Endodermal cell (in vitro differentiated cells): Measurements from ENCODE around the gene AKAP6. TPM values are rescaled to one million over a fixed set of nuclear protein-coding genes. Genes with fewer than 3 reads are reported as not detected.

Source experiments
- DNase-seq: peaks from one replicate; pipeline ENCODE4 v3.0.0-alpha.2; 2017
- H3K27ac ChIP-seq: 2 replicates; pipeline ENCODE4 v1.5.1; 2013; ENCODE audit warnings: mild to moderate bottlenecking, low read depth, low read length, moderate library complexity
- H3K27me3 ChIP-seq: 2 replicates; pipeline ENCODE4 v1.6.1; 2013; ENCODE audit warnings: mild to moderate bottlenecking, low read length, moderate library complexity; ENCODE audit not compliant: insufficient read depth, control insufficient read depth, poor library complexity, severe bottlenecking
- H3K36me3 ChIP-seq: 2 replicates; pipeline ENCODE4 v1.7.0; 2013; ENCODE audit warnings: mild to moderate bottlenecking, low read length, moderate library complexity; ENCODE audit not compliant: control insufficient read depth, insufficient read depth
- H3K4me1 ChIP-seq: one replicate; pipeline ENCODE4 v1.7.0; 2013; ENCODE audit warnings: low read length; ENCODE audit not compliant: control insufficient read depth, insufficient read depth
- H3K4me3 ChIP-seq: 2 replicates; pipeline ENCODE4 v1.5.1; 2013; ENCODE audit warnings: mild to moderate bottlenecking, low read length, moderate library complexity
- H3K9ac ChIP-seq: 2 replicates; pipeline ENCODE4 v1.6.1; 2013; ENCODE audit warnings: mild to moderate bottlenecking, low read length, moderate library complexity; ENCODE audit not compliant: poor library complexity, severe bottlenecking; ENCODE audit errors: extremely low read depth
- H3K9me3 ChIP-seq: 2 replicates; pipeline ENCODE4 v1.6.1; 2013; ENCODE audit warnings: mild to moderate bottlenecking, low read length, moderate library complexity; ENCODE audit not compliant: control insufficient read depth
- H3K27ac Mint-ChIP-seq: 2 replicates; pipeline ENCODE4 v1.8.0; 2020; ENCODE audit warnings: mixed read lengths
- H3K27me3 Mint-ChIP-seq: 2 replicates; pipeline ENCODE4 v1.8.0; 2021; ENCODE audit warnings: mild to moderate bottlenecking, mixed read lengths; ENCODE audit not compliant: insufficient read depth
- H3K36me3 Mint-ChIP-seq: 2 replicates; pipeline ENCODE4 v1.8.0; 2020; ENCODE audit warnings: low read depth, mixed read lengths
- H3K4me1 Mint-ChIP-seq: 2 replicates; pipeline ENCODE4 v1.8.0; 2020; ENCODE audit warnings: mixed read lengths
- H3K4me3 Mint-ChIP-seq: 2 replicates; pipeline ENCODE4 v1.8.0; 2020; ENCODE audit warnings: mild to moderate bottlenecking, moderate library complexity, mixed read lengths
- H3K9me3 Mint-ChIP-seq: 2 replicates; pipeline ENCODE4 v1.8.0; 2020; ENCODE audit warnings: mild to moderate bottlenecking, mixed read lengths
- CTCF ChIP-seq: fragments of 200-600 bp; sonication (generic); conservative IDR thresholded peaks from 2 replicates; pipeline ENCODE4 v1.5.0; 2021; ENCODE audit warnings: antibody characterized with exemption, mild to moderate bottlenecking
- WGBS, 2 experiments: methylation state at CpG; one replicate each; pipeline versions ENCODE4 v1.1.5 to v1.1.7; 2013; ENCODE audit warnings: missing lambda C conversion rate in 2 of 2, mixed read lengths in 1 of 2; ENCODE audit not compliant: insufficient coverage in 1 of 2, insufficient read length in 1 of 2; 5-methylcytosine and 5-hydroxymethylcytosine counted together
- total RNA-seq, 2 donors: library from RNA; stranded (reverse); fragmentation: NEBNext Ultra II Directional in 1 of 2; extraction: Animal tissue kit (Norgen Biotek cat#: 25700) in 1 of 2; gene quantifications; 2 replicates in 1 of 2; 3 replicates in 1 of 2; pipeline ENCODE4 v1.2.1, GENCODE V29; 2021

AKAP6 gene
- total RNA-seq, 2 donors from 2014 or later = 4.3 to 5.0 TPM

GRCh38 chr14:32679927-32680612 is 351.0 kb downstream of the AKAP6 start:
- Mint-ChIP-seq H3K4me3 (no peak overlapping the region), H3K4me1 (peaks cover 8% of the 10 kb centered on the region)
- WGBS, 2 experiments = 43 to 60% methylated on average over 1 of the region's 2 CpGs

GRCh38 chr14:32681598-32681997 is 352.5 kb downstream of the AKAP6 start:
- Histone ChIP-seq H3K9ac (no peak overlapping the region), H3K27me3 (no peaks in the 10 kb centered on the region), H3K9me3 (no peaks in the 10 kb centered on the region), H3K4me1 (no peaks in the 10 kb centered on the region), H3K27ac (no peak overlapping the region), H3K36me3 (no peaks in the 10 kb centered on the region), H3K4me3 (no peak overlapping the region)
- H3K4me1 Mint-ChIP-seq = peaks cover 8% of the 10 kb centered on the region
- no peak overlapping the region for H3K4me3 Mint-ChIP-seq
- H3K9me3 Mint-ChIP-seq = no peaks in the 10 kb centered on the region
- DNase-seq = no peak
- no peak overlapping the region for H3K27ac Mint-ChIP-seq
- TF ChIP-seq CTCF = no peak
- no peaks in the 10 kb centered on the region for H3K36me3 Mint-ChIP-seq
- no peaks in the 10 kb centered on the region for H3K27me3 Mint-ChIP-seq

More at GRCh38 chr14:32679927-32680612, 351.0 kb downstream of the AKAP6 start:
- Histone ChIP-seq H3K9ac (no peak overlapping the region), H3K27me3 (no peaks in the 10 kb centered on the region), H3K4me1 (no peaks in the 10 kb centered on the region), H3K9me3 (no peaks in the 10 kb centered on the region), H3K27ac (peak overlapping the region; percentile 77), H3K4me3 (no peak overlapping the region), H3K36me3 (no peaks in the 10 kb centered on the region)
- no peak for TF ChIP-seq CTCF
- Mint-ChIP-seq H3K27ac (peak overlapping the region; percentile 72), H3K36me3 (no peaks in the 10 kb centered on the region), H3K9me3 (no peaks in the 10 kb centered on the region), H3K27me3 (no peaks in the 10 kb centered on the region)
- no peak for DNase-seq

GRCh38 chr14:32682214-32682613 is 353.1 kb downstream of the AKAP6 start:
- Mint-ChIP-seq H3K4me3 (no peak overlapping the region), H3K36me3 (no peaks in the 10 kb centered on the region), H3K4me1 (peaks cover 8% of the 10 kb centered on the region), H3K27me3 (no peaks in the 10 kb centered on the region), H3K27ac (no peak overlapping the region), H3K9me3 (no peaks in the 10 kb centered on the region)
- Histone ChIP-seq H3K9ac (no peak overlapping the region), H3K4me1 (no peaks in the 10 kb centered on the region), H3K9me3 (no peaks in the 10 kb centered on the region), H3K27me3 (no peaks in the 10 kb centered on the region), H3K27ac (no peak overlapping the region), H3K4me3 (no peak overlapping the region), H3K36me3 (no peaks in the 10 kb centered on the region)
- no peak for DNase-seq
- TF ChIP-seq CTCF = no peak
- 88 to 96% methylated on average over 2 to 3 of the region's 3 CpGs for WGBS, 2 experiments
